GM12864 (cell line): ENCODE measurements around the gene CRMP1.

Source experiments
- DNase-seq: peaks from one replicate; pipeline ENCODE4 v3.0.0-alpha.2; 2011; ENCODE audit warnings: low read depth
- H3K4me3 ChIP-seq: 2 replicates; pipeline ENCODE4 v1.5.1; 2011; ENCODE audit warnings: mild to moderate bottlenecking, low read depth, low read length, control low read depth
- CTCF ChIP-seq: IDR thresholded peaks from 2 replicates; pipeline ENCODE4 v1.5.1; 2011; ENCODE audit warnings: low read depth, mild to moderate bottlenecking, moderate library complexity, low read length, control low read depth, inconsistent platforms; ENCODE audit errors: missing control alignments

Gene CRMP1

GRCh38 chr4:5827108-5828004, 65.5 kb downstream of the CRMP1 start:
- DNase-seq = no peak
- H3K4me3 ChIP-seq = no peak overlapping the region
- TF ChIP-seq CTCF = no peak

- TF ChIP-seq CTCF = no peak
- no peak for DNase-seq
- no peak overlapping the region for H3K4me3 ChIP-seq
These were observed 66.3 kb downstream of the CRMP1 start for GRCh38 chr4:5826437-5827107.

- no peak for TF ChIP-seq CTCF
- DNase-seq = no peak
- H3K4me3 ChIP-seq = no peak overlapping the region
These were observed 67.4 kb downstream of the CRMP1 start for GRCh38 chr4:5825321-5826041.

GRCh38 chr4:5824635-5825034, 68.3 kb downstream of the CRMP1 start:
- peak; percentile 67 for TF ChIP-seq CTCF
- no peak overlapping the region for H3K4me3 ChIP-seq
- DNase-seq = no peak

GRCh38 chr4:5824227-5824626, 68.7 kb downstream of the CRMP1 start:
- TF ChIP-seq CTCF = no peak

GRCh38 chr4:5823542-5824211, 69.2 kb downstream of the CRMP1 start:
- H3K4me3 ChIP-seq = no peak overlapping the region
- peak; percentile 24 for DNase-seq
- TF ChIP-seq CTCF = no peak

More at GRCh38 chr4:5824227-5824626, 68.7 kb downstream of the CRMP1 start:
- H3K4me3 ChIP-seq = no peak overlapping the region
- DNase-seq = no peak
